A549 (cell line): ENCODE results near the gene KCNQ1OT1.

ENCODE experiments used
- CBX8 ChIP-seq: fragments of 200-600 bp; sonication (generic); IDR thresholded peaks from 2 replicates; pipeline ENCODE4 v1.6.1; 2016
- HDAC2 ChIP-seq: fragments of 200-600 bp; sonication (generic); IDR thresholded peaks from 2 replicates; pipeline ENCODE4 v1.6.1; 2016
- HES2 ChIP-seq: fragments of >200 bp; sonication (Bioruptor Twin); formaldehyde crosslinking; IDR thresholded peaks from 2 replicates; pipeline ENCODE4 v1.6.1; 2016
- JUN ChIP-seq, 2 experiments: fragments of >200 bp; sonication (Bioruptor Twin); formaldehyde crosslinking; IDR thresholded peaks; 2 replicates in 1 of 2; 3 replicates in 1 of 2; pipeline ENCODE4 v1.6.1; 2016 to 2017
- MAFK ChIP-seq: fragments of 450-650 bp; IDR thresholded peaks from 2 replicates; pipeline ENCODE4 v1.6.1; 2014; ENCODE audit not compliant: partially characterized antibody
- PHF8 ChIP-seq: fragments of 200-600 bp; sonication (generic); IDR thresholded peaks from 2 replicates; pipeline ENCODE4 v1.6.1; 2016; ENCODE audit warnings: low read depth, mild to moderate bottlenecking, antibody characterized with exemption, moderate library complexity, borderline replicate concordance
- REST ChIP-seq: fragments of 200-600 bp; sonication (generic); IDR thresholded peaks from 2 replicates; pipeline ENCODE4 v1.6.1; 2016; ENCODE audit warnings: antibody characterized with exemption, mild to moderate bottlenecking, moderate library complexity
- RNF2 ChIP-seq: fragments of 200-600 bp; sonication (generic); IDR thresholded peaks from 2 replicates; pipeline ENCODE4 v1.6.1; 2016; ENCODE audit warnings: low read depth, mild to moderate bottlenecking, antibody characterized with exemption, moderate library complexity, borderline replicate concordance
- TF ChIP-seq, protein P1 (sequence below): fragments of >200 bp; sonication (Bioruptor Twin); formaldehyde crosslinking; IDR thresholded peaks from 3 replicates; pipeline ENCODE4 v1.5.1; 2016

DNA sequence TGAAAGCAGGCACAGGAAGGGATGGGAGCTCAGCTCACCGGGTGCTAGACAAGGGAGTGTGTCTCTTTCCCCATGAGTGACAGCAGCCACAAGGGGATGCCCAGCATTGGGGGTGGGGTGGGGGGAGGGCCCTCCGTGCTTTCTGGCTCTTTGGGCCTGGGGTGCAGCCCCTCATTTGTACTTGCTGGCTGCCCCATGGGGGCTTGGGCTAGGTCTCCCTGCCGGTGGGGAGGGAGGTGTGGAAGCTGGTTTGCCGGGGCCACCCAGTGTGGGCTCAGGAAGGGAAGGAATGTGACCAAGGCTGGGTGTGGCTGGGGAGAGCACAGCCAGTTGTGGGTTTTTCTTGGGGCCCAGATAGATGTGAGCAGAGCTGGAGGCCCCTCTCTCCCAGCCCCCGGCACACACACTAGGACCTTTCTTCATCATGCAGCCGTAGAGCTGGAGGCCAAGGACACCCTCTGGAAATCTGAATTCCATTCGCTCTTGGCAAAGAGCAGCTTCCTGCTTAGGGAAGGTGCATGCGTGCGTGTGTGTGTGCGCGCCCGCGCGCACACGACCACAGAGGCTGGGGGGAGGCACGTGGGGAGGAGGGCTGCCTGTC is 25.8 kb downstream of the KCNQ1OT1 start:
- TF ChIP-seq HDAC2 (no peak), REST (no peak), RNF2 (no peak), MAFK (no peak), PHF8 (no peak), JUN (IDR thresholded peaks at IDR 0.05) (no peak), HES2 (no peak), CBX8 (no peak)
- TF ChIP-seq, protein P1, sequence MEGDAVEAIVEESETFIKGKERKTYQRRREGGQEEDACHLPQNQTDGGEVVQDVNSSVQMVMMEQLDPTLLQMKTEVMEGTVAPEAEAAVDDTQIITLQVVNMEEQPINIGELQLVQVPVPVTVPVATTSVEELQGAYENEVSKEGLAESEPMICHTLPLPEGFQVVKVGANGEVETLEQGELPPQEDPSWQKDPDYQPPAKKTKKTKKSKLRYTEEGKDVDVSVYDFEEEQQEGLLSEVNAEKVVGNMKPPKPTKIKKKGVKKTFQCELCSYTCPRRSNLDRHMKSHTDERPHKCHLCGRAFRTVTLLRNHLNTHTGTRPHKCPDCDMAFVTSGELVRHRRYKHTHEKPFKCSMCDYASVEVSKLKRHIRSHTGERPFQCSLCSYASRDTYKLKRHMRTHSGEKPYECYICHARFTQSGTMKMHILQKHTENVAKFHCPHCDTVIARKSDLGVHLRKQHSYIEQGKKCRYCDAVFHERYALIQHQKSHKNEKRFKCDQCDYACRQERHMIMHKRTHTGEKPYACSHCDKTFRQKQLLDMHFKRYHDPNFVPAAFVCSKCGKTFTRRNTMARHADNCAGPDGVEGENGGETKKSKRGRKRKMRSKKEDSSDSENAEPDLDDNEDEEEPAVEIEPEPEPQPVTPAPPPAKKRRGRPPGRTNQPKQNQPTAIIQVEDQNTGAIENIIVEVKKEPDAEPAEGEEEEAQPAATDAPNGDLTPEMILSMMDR = no peak
